Activated B cell treated with CpG ODN at 0.5 μM for 24 hours (primary cell): ENCODE measurements around the gene FITM1. TPM values are rescaled to one million over a fixed set of nuclear protein-coding genes. Genes with fewer than 3 reads are reported as not detected.
A peak's percentile ranks its signal among the peaks of the same experiment; 100 is the strongest.

Experiments used
- ATAC-seq: fragments of 200-7000 bp; cut with Tn5 transposase; one replicate; pipeline ENCODE4 v1.10.0; 2021; ENCODE audit warnings: low read depth, mild to moderate bottlenecking, moderate library complexity
- CTCF ChIA-PET: fragments of 350-600 bp; sonication (Branson Sonifier 250); formaldehyde crosslinking; loops from one replicate; lab custom pipeline; 2021; ENCODE audit warnings: antibody characterized with exemption; lab: Charles Lee
- POLR2A ChIA-PET: fragments of 350-600 bp; sonication (Branson Sonifier 250); formaldehyde crosslinking; loops from one replicate; lab custom pipeline; 2021; ENCODE audit warnings: antibody characterized with exemption; lab: Charles Lee
- DNase-seq: peaks from one replicate; pipeline ENCODE4 v3.0.0; 2022
- H3K27ac Mint-ChIP-seq: one replicate; pipeline ENCODE4 v1.8.0; 2020; ENCODE audit warnings: mixed read lengths
- H3K27me3 Mint-ChIP-seq: one replicate; pipeline ENCODE4 v1.8.0; 2021; ENCODE audit warnings: mixed read lengths
- H3K36me3 Mint-ChIP-seq: one replicate; pipeline ENCODE4 v1.8.0; 2021; ENCODE audit warnings: low read depth, mixed read lengths
- H3K4me1 Mint-ChIP-seq: one replicate; pipeline ENCODE4 v1.8.0; 2021; ENCODE audit warnings: mixed read lengths
- H3K4me3 Mint-ChIP-seq: one replicate; pipeline ENCODE4 v1.8.0; 2020; ENCODE audit warnings: mild to moderate bottlenecking, mixed read lengths
- H3K9me3 Mint-ChIP-seq: one replicate; pipeline ENCODE4 v1.8.0; 2020; ENCODE audit warnings: mixed read lengths
- CTCF ChIP-seq: fragments of 200-600 bp; IDR thresholded peaks from one replicate; pipeline ENCODE4 v1.8.0; 2022; ENCODE audit warnings: antibody characterized with exemption, mild to moderate bottlenecking
- intact Hi-C: fragments of 100-400 bp; cut with micrococcal nuclease; formaldehyde crosslinking; loops from one replicate; pipeline ENCODE4 v1.15.1; 2024
- total RNA-seq: library from RNA; stranded (reverse); gene quantifications from 2 replicates; pipeline ENCODE4 v1.2.3, GENCODE V29; 2022

The FITM1 gene
- total RNA-seq, 1 donor from 2014 or later: 2.3 TPM

- Mint-ChIP-seq H3K27me3 (no peaks in the 10 kb centered on the region), H3K4me1 (peaks cover 36% of the 10 kb centered on the region), H3K9me3 (no peaks in the 10 kb centered on the region), H3K4me3 (no peak overlapping the region), H3K27ac (no peak overlapping the region), H3K36me3 (peaks cover 27% of the 10 kb centered on the region)
- TF ChIP-seq CTCF: no peak
- no peak for ATAC-seq
- intact Hi-C loops: no loop called here
- ChIA-PET CTCF (interaction anchor here (1.1 to 1.5 kb wide), 3 partner anchors 9 to 20 kb away, joined by 3 to 5 read pairs (median 5); no protein-coding TSS in a partner anchor), POLR2A (interaction anchor here (0.5 to 9.4 kb wide), 9 partner anchors 13 to 1123 kb away, joined by 3 to 239 read pairs (median 4); partner anchors contain the start of genes DCAF11, IRF9, NRL and PSME2)
- no peak for DNase-seq
Measured at GRCh38 chr14:24133735-24134134, 3.3 kb downstream of the FITM1 start.

GRCh38 chr14:24135584-24135833 lies 5.0 kb downstream of the FITM1 start:
- H3K27ac Mint-ChIP-seq: peak overlapping the region; percentile 90
- H3K9me3 Mint-ChIP-seq: no peaks in the 10 kb centered on the region
- intact Hi-C loops: loop anchor here (1.0 kb wide), 1 partner anchor 12 kb away; no protein-coding TSS in a partner anchor
- CTCF ChIA-PET: interaction anchor here (1.0 to 2.7 kb wide), 8 partner anchors 11 to 27 kb away, joined by 3 to 13 read pairs (median 5); partner anchors contain the start of genes DCAF11, IRF9, NRL and PSME2
- POLR2A ChIA-PET: interaction anchor here (0.6 to 9.4 kb wide), 28 partner anchors 9 to 1263 kb away, joined by 3 to 239 read pairs (median 8); partner anchors contain the start of genes CHMP4A, DCAF11, IPO4 and IRF9
- H3K4me3 Mint-ChIP-seq: peak overlapping the region; percentile 91
- ATAC-seq: no peak
- no peaks in the 10 kb centered on the region for H3K27me3 Mint-ChIP-seq
- no peak for TF ChIP-seq CTCF
- H3K4me1 Mint-ChIP-seq: peaks cover 52% of the 10 kb centered on the region
- DNase-seq: no peak
- peaks cover 39% of the 10 kb centered on the region for H3K36me3 Mint-ChIP-seq

GRCh38 chr14:24135834-24136683 lies 5.6 kb downstream of the FITM1 start, which contains the start of gene PSME1:
TSS of gene PSME1 (plus strand) at chr14:24136194. CDS start at chr14:24136263, 69 bp downstream.
- TF ChIP-seq CTCF: no peak
- Mint-ChIP-seq H3K4me3 (peak within 1 kb of the TSS; percentile 91), H3K27me3 (no peaks in the 10 kb centered on the region), H3K9me3 (no peaks in the 10 kb centered on the region), H3K27ac (peak within 1 kb of the TSS; percentile 90), H3K36me3 (peaks cover 36% of the 10 kb centered on the region), H3K4me1 (peaks cover 57% of the 10 kb centered on the region)
- DNase-seq (peak; percentile 94), ATAC-seq (peak; percentile 97)
- intact Hi-C loops: loop anchor here (1.0 kb wide), 7 partner anchors 10 to 295 kb away; partner anchors contain the start of genes DCAF11, IRF9, NRL and PCK2
- ChIA-PET POLR2A (interaction anchor here (0.6 to 9.4 kb wide), 36 partner anchors 9 to 1264 kb away, joined by 3 to 239 read pairs (median 5); partner anchors contain the start of genes CHMP4A, DCAF11, IPO4 and IRF9), CTCF (interaction anchor here (1.0 to 2.7 kb wide), 8 partner anchors 10 to 27 kb away, joined by 3 to 13 read pairs (median 5); partner anchors contain the start of genes DCAF11, IRF9, NRL and PSME2)

GRCh38 chr14:24136684-24137528 lies 6.4 kb downstream of the FITM1 start:
- ChIA-PET POLR2A (interaction anchor here (0.6 to 9.4 kb wide), 24 partner anchors 10 to 834 kb away, joined by 3 to 239 read pairs (median 6); partner anchors contain the start of genes CHMP4A, DCAF11, IPO4 and IRF9), CTCF (interaction anchor here (0.6 to 2.7 kb wide), 7 partner anchors 9 to 28 kb away, joined by 3 to 13 read pairs (median 5); partner anchors contain the start of genes DCAF11, NRL, PSME2 and RNF31)
- H3K4me3 Mint-ChIP-seq: peak overlapping the region; percentile 91
- H3K9me3 Mint-ChIP-seq: no peaks in the 10 kb centered on the region
- intact Hi-C loops: loop anchor here (1.0 kb wide), 6 partner anchors 9 to 294 kb away; partner anchors contain the start of genes DCAF11, IRF9, NRL and PCK2
- H3K27ac Mint-ChIP-seq: peak overlapping the region; percentile 90
- DNase-seq: no peak
- no peaks in the 10 kb centered on the region for H3K27me3 Mint-ChIP-seq
- no peak for TF ChIP-seq CTCF
- ATAC-seq: no peak
- peaks cover 43% of the 10 kb centered on the region for H3K36me3 Mint-ChIP-seq
- H3K4me1 Mint-ChIP-seq: peaks cover 61% of the 10 kb centered on the region
